ENCODE results near the gene RPL37.
A peak's percentile ranks its signal among the peaks of the same experiment; 100 is the strongest.

RPL37 gene

DNA sequence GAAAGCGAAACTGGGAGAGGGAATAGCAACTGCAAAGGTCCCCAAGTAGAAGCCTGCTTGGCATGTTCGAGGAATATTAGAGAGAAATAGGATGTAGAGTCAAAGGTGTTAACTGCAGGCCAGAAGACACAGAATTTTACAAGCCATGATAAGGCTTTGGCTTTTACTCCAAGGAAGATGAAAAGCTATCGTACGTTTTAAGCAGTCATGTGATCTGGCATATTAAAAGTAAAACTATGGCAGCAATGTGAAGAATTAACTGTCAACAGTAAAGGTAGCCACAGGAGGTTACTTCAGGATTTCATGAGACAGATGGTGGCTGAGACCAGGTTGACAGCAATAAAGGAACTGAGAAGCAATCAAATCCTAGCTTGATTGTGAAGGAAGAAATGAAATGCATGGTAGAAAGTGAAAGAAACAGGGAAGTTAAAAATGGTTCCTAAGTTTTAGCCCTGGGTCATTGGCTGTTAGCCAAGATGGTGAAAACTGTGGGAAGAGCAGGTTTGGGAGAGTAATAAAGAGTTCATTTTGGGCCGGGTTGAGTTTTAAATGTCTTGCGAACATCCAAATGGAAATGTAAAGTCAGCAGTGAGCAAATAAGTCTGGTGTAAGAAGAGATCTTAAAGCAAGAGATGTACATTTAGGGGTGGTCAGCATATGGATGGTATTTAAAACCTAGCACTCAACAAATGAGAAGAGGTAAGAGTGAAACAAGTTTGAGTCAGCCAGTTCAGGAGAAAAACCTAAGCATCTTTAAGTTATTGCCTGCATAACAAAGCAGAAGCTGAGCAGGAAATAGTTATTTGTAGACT lies 59.0 kb downstream of the RPL37 start:
- peaks cover 20% of the 10 kb centered on the region for H3K4me1 Mint-ChIP-seq
- ATAC-seq (no peak), DNase-seq (no peak)
- peaks cover 16% of the 10 kb centered on the region for H3K36me3 Mint-ChIP-seq (ENCODE audit: low read depth)
- H3K27ac Mint-ChIP-seq: peak overlapping the region; percentile 10
- H3K4me3 Mint-ChIP-seq: no peak overlapping the region
- no peaks in the 10 kb centered on the region for H3K9me3 Mint-ChIP-seq
- H3K27me3 Mint-ChIP-seq: no peaks in the 10 kb centered on the region

All from activated naive CD8-positive, alpha-beta T cell treated with anti-CD3 and anti-CD28 coated beads, Interleukin-2, amount 50 U/mL, for 24 hours (primary cell).